Prostate gland (tissue), 2 donors: ENCODE results near the gene EHMT1.

Experiments
- POLR2A ChIP-seq: fragments of 450-650 bp; IDR thresholded peaks from one replicate; pipeline ENCODE4 v1.6.1; 2016; ENCODE audit warnings: antibody characterized with exemption, mild to moderate bottlenecking
- TF ChIP-seq, protein P1 (sequence below), 4 experiments: fragments of 200-600 bp in 2 of 4; fragments of 450-650 bp in 2 of 4; sonication (generic) in 2 of 4; IDR thresholded peaks; 1 replicate in 3 of 4; 2 replicates in 1 of 4; pipeline ENCODE4 v1.5.1; 2016 to 2019; ENCODE audit warnings: antibody characterized with exemption in 4 of 4, mild to moderate bottlenecking in 2 of 4, moderate library complexity in 2 of 4

DNA sequence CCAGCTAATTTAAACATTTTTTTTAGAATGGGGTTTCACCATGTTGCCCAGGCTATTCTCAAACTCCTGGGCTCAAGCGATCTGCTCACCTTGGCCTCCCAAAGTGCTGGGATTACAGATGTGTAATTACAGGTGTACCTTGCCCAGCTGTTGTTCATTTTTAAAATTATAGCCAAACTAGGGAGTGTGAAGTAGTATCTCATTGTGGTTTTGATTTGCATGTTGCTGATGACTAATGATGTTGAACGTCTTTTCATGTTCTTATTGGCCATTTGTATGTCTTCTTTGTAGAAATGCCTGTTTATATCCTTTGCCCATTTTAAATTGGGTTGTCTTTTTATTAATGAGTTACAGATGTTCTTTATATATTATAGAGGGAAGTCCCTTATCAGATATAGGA is 31.5 kb downstream of the EHMT1 start:
- no peak for TF ChIP-seq POLR2A
- TF ChIP-seq, protein P1, sequence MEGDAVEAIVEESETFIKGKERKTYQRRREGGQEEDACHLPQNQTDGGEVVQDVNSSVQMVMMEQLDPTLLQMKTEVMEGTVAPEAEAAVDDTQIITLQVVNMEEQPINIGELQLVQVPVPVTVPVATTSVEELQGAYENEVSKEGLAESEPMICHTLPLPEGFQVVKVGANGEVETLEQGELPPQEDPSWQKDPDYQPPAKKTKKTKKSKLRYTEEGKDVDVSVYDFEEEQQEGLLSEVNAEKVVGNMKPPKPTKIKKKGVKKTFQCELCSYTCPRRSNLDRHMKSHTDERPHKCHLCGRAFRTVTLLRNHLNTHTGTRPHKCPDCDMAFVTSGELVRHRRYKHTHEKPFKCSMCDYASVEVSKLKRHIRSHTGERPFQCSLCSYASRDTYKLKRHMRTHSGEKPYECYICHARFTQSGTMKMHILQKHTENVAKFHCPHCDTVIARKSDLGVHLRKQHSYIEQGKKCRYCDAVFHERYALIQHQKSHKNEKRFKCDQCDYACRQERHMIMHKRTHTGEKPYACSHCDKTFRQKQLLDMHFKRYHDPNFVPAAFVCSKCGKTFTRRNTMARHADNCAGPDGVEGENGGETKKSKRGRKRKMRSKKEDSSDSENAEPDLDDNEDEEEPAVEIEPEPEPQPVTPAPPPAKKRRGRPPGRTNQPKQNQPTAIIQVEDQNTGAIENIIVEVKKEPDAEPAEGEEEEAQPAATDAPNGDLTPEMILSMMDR (IDR thresholded peaks at IDR 0.05), result no peak
